ENCODE measurements around the gene TESK1.
"Not testable (repeated sequence)": the region's sequence is repeated elsewhere in the genome, so short reads cannot be mapped to it uniquely, and the experiment has no call there.

TESK1 gene

GRCh38 chr9:35635730-35636129 is 30.7 kb downstream of the TESK1 start:
- H3K27ac ChIP-seq, result no peak overlapping the region
- TF ChIP-seq, protein P1, sequence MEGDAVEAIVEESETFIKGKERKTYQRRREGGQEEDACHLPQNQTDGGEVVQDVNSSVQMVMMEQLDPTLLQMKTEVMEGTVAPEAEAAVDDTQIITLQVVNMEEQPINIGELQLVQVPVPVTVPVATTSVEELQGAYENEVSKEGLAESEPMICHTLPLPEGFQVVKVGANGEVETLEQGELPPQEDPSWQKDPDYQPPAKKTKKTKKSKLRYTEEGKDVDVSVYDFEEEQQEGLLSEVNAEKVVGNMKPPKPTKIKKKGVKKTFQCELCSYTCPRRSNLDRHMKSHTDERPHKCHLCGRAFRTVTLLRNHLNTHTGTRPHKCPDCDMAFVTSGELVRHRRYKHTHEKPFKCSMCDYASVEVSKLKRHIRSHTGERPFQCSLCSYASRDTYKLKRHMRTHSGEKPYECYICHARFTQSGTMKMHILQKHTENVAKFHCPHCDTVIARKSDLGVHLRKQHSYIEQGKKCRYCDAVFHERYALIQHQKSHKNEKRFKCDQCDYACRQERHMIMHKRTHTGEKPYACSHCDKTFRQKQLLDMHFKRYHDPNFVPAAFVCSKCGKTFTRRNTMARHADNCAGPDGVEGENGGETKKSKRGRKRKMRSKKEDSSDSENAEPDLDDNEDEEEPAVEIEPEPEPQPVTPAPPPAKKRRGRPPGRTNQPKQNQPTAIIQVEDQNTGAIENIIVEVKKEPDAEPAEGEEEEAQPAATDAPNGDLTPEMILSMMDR (IDR thresholded peaks at IDR 0.05), result no peak
- TF ChIP-seq ZFX (IDR thresholded peaks at IDR 0.05; ENCODE audit: borderline replicate concordance), result no peak

- TF ChIP-seq, protein P1 (IDR thresholded peaks at IDR 0.05), result no peak
- no peak for TF ChIP-seq ZFX (IDR thresholded peaks at IDR 0.05; ENCODE audit: borderline replicate concordance)
- H3K27ac ChIP-seq, result no peak overlapping the region
Observed at GRCh38 chr9:35636135-35636876, 31.2 kb downstream of the TESK1 start.

DNA sequence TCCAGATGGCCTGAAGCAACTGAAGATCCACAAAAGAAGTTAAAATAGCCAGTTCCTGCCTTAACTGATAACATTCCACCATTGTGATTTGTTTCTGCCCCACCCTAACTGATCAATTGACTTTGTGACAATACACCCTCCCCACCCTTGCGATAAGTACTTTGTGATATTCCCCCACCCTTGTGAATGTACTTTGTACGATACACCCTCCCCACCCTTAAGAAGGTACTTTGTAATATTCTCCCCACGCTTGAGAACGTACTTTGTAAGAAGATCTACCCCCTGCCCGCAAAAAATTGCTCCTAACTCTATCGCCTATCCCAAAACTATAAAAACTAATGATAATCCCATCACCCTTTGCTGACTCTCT is 31.8 kb downstream of the TESK1 start:
- not testable (repeated sequence) for H3K27ac ChIP-seq

GRCh38 chr9:35637427-35637955 is 32.4 kb downstream of the TESK1 start:
- H3K27ac ChIP-seq, result not testable (repeated sequence)

DNA sequence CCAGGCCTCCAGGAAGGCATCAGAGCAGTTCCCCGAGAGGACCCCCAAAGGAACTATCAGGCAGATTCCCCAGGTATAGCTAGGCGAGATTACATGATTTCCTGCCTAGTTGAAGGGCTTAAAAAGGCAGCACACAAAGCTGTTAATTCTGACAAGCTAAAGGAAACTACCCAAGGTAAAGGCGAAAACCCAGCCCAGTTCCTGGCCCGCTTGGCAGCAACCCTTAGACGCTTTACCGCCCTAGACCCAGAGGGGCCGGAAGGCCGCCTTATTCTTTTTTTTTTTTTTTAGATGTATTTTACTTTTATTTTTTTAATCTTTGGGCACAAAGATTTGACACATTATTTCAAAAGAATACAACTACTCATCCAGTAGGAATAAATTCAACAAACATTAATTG is 33.7 kb downstream of the TESK1 start:
- not testable (repeated sequence) for H3K27ac ChIP-seq

DNA sequence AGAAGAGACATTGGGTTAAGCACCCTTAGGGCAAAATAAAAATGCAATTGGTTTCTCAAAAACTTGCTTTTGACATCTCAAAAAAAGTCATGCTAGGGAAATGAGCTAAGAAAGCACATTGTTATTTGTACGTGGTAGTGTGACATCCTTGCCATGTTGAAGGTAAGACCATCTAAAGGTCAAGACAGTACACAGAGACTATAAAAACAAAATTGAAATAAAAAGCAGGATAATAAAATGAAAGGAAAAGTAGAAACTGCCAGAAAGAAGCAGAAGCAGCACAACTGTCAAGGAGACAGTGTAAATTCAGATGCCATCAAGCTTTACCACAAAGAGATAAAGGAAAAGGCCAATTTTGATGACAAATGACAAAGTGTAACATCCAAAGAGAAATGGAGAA is 34.2 kb downstream of the TESK1 start:
- not testable (repeated sequence) for H3K27ac ChIP-seq

GRCh38 chr9:35639631-35640030 is 34.6 kb downstream of the TESK1 start:
- TF ChIP-seq ZFX (IDR thresholded peaks at IDR 0.05; ENCODE audit: borderline replicate concordance), result no peak
- TF ChIP-seq, protein P1 (IDR thresholded peaks at IDR 0.05), result no peak
- H3K27ac ChIP-seq, result no peak overlapping the region

DNA sequence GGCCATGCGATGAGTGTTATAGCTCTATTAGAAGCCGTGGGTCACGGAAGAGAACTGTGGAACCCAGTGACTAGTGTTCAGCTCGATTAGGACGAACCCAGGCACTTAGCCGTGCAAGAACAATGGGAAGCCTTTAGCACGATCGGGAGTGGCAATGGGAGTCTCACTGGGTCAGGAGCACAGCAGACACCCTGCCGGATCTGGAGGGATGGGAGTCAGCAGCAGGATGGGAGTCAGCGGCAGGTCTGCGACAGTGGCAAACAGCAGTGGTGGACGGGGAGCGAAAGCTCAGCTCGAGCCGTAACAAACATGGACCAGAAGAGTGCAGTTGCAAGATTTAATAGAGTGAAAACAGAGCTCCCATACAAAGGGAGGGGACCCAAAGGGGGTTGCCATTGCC is 35.4 kb downstream of the TESK1 start:
- H3K27ac ChIP-seq, result not testable (repeated sequence)

DNA sequence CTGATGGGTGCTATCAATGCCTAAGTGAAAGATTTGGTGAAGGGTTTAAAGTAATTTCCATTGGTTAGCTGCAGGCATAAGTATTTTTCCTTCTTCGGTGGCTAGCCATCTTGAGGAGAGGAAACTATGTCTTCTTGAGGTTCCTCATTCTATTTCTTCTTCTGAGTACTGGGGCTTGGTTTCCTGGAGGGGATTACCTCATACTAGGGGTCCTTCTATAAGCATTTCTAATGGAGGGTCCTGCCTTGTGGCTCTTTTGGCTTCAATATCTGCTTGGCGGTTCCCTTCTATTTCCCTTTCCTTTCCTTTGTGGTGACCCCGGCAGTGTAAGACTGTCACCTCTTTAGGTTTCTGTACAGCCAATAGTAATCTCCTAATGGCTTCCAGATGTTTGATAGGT is 36.4 kb downstream of the TESK1 start:
- H3K27ac ChIP-seq, result not testable (repeated sequence)

DNA sequence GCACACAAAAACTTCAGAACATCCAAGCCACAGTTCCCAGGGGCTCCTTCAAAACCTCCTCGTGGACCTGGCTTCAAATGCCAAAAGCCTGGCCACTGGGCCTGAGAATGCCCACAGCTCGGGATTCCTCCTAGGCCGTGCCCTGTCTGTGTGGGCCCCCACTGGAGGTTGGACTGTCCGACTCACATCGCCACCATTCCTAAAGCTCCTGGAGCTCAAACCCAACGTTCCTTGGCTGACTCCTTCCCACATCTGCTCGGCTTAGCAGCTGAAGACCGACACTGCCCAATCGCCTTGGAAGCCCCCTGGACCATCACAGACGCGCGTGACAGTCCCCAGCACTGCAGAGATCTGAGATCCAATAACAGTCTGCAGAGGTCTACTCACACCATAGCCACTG is 38.0 kb downstream of the TESK1 start:
- no peak overlapping the region for H3K27ac ChIP-seq
- TF ChIP-seq, protein P1 (IDR thresholded peaks at IDR 0.05), result no peak
- TF ChIP-seq ZFX (IDR thresholded peaks at IDR 0.05; ENCODE audit: borderline replicate concordance), result no peak

GRCh38 chr9:35645736-35646135 is 40.7 kb downstream of the TESK1 start:
- not testable (repeated sequence) for H3K27ac ChIP-seq

Measured in 22Rv1 (cell line).